Fibroblast of lung (primary cell): ENCODE measurements around the gene HS1BP3.

ENCODE experiments used
- EZH2 ChIP-seq: IDR thresholded peaks from 2 replicates; pipeline ENCODE4 v1.5.1; 2012; ENCODE audit warnings: low read length, control low read depth, mild to moderate bottlenecking; ENCODE audit errors: missing control alignments
- TF ChIP-seq, protein P1 (sequence below), 2 donors: IDR thresholded peaks in 1 of 2; conservative IDR thresholded peaks in 1 of 2; 1 replicate in 1 of 2; 2 replicates in 1 of 2; pipeline ENCODE4 v1.5.1; 2011 to 2012; ENCODE audit warnings: low read length in 2 of 2, control low read depth in 1 of 2, inconsistent platforms in 1 of 2, low read depth in 1 of 2, mild to moderate bottlenecking in 1 of 2

DNA sequence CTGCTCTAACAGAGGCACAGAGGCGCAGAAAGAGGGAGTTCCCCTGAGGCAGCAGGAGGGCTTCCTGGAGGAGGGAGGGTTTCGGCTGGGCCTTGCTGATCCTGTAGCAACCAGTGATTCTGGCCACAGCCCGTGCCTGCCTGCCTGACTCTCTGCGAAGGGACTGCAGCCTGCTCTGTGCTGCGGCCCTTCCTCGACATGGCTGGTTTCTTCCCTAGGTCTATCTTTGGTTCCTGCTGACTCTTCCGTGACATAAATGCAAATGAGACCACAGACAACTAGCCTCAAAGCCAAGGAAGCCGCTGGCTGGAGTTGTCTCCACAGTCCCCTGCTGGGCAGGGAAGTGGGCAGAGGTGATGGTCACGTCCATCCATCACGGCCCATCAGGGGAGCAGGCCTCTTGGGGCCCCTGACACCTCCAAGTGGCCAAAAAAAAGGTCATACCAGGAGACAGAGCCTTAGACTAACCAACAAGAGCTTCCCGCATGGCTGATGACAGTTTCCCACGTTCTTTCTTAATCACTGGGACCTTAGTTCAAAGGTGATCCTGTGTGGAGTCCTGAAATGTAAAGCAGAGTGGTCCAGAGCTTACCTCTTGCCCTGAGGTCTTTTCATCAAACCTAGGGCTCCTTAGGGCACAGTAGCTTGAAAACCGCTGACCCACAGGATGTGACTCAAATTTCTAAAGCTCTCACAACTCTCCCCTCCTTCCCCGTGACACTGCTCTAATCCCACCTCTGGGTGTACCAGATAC lies 55.3 kb downstream of the HS1BP3 start:
- TF ChIP-seq, protein P1, sequence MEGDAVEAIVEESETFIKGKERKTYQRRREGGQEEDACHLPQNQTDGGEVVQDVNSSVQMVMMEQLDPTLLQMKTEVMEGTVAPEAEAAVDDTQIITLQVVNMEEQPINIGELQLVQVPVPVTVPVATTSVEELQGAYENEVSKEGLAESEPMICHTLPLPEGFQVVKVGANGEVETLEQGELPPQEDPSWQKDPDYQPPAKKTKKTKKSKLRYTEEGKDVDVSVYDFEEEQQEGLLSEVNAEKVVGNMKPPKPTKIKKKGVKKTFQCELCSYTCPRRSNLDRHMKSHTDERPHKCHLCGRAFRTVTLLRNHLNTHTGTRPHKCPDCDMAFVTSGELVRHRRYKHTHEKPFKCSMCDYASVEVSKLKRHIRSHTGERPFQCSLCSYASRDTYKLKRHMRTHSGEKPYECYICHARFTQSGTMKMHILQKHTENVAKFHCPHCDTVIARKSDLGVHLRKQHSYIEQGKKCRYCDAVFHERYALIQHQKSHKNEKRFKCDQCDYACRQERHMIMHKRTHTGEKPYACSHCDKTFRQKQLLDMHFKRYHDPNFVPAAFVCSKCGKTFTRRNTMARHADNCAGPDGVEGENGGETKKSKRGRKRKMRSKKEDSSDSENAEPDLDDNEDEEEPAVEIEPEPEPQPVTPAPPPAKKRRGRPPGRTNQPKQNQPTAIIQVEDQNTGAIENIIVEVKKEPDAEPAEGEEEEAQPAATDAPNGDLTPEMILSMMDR (conservative IDR thresholded peaks at IDR 0.05 in 1 of 2, IDR thresholded peaks at IDR 0.05 in 1 of 2; ENCODE audit: low read depth in 1 of 2, low read length in 2 of 2): no peak
- no peak for TF ChIP-seq EZH2
